AG08396 (cell line): ENCODE measurements around the gene TAS2R41.

Experiments used
- DNase-seq: peaks from one replicate; pipeline ENCODE4 v3.0.0; 2012; ENCODE audit warnings: low spot score, mixed read lengths

TAS2R41 gene

GRCh38 chr7:143477501-143478150 lies at the start of gene TAS2R41:
Gene TAS2R41, plus strand, starts transcription at chr7:143477873. Its CDS starts 0 bp downstream, at chr7:143477873.
- DNase-seq: no peak

GRCh38 chr7:143429770-143430698 lies 47.6 kb upstream of the TAS2R41 start:
- DNase-seq: no peak

- DNase-seq: no peak
Observed at GRCh38 chr7:143431109-143431508, 46.6 kb upstream of the TAS2R41 start.

GRCh38 chr7:143433759-143434158 lies 43.9 kb upstream of the TAS2R41 start:
- DNase-seq: no peak

GRCh38 chr7:143434660-143435059 lies 43.0 kb upstream of the TAS2R41 start:
- peak; percentile 58 for DNase-seq

- DNase-seq: no peak
Observed at GRCh38 chr7:143435266-143435665, 42.4 kb upstream of the TAS2R41 start.

GRCh38 chr7:143436325-143436946 lies 41.2 kb upstream of the TAS2R41 start:
- no peak for DNase-seq

GRCh38 chr7:143437578-143437977 lies 40.1 kb upstream of the TAS2R41 start:
- DNase-seq: no peak

- DNase-seq: no peak
Observed at GRCh38 chr7:143439866-143440265, 37.8 kb upstream of the TAS2R41 start.

GRCh38 chr7:143443153-143443552 lies 34.5 kb upstream of the TAS2R41 start, which contains the start of gene TAS2R60:
Gene TAS2R60, plus strand, starts transcription at chr7:143443453. Its CDS starts 0 bp downstream, at chr7:143443453.
- DNase-seq: no peak

- no peak for DNase-seq
Observed at GRCh38 chr7:143444063-143444782, 33.5 kb upstream of the TAS2R41 start.

GRCh38 chr7:143444785-143445184 lies 32.9 kb upstream of the TAS2R41 start:
- DNase-seq: no peak

GRCh38 chr7:143447466-143447865 lies 30.2 kb upstream of the TAS2R41 start:
- no peak for DNase-seq

GRCh38 chr7:143448429-143448828 lies 29.2 kb upstream of the TAS2R41 start:
- no peak for DNase-seq

- no peak for DNase-seq
Observed at GRCh38 chr7:143449793-143450192, 27.9 kb upstream of the TAS2R41 start.

GRCh38 chr7:143451122-143451521 lies 26.6 kb upstream of the TAS2R41 start:
- no peak for DNase-seq

GRCh38 chr7:143451746-143452145 lies 25.9 kb upstream of the TAS2R41 start:
- DNase-seq: no peak

- DNase-seq: no peak
Observed at GRCh38 chr7:143452495-143452894, 25.2 kb upstream of the TAS2R41 start.

GRCh38 chr7:143454091-143454680 lies 23.5 kb upstream of the TAS2R41 start:
- DNase-seq: no peak

- DNase-seq: no peak
Observed at GRCh38 chr7:143455491-143455890, 22.2 kb upstream of the TAS2R41 start.

- DNase-seq: no peak
Observed at GRCh38 chr7:143455942-143456341, 21.7 kb upstream of the TAS2R41 start.
